SU-DHL-6 (cell line): ENCODE data around the gene NPAS3.

ENCODE experiments used
- H2AFZ ChIP-seq: fragments of 200-600 bp; sonication (generic); 2 replicates; pipeline ENCODE4 v1.6.1; 2014; ENCODE audit warnings: low read depth, mild to moderate bottlenecking, moderate library complexity, mixed read lengths, antibody characterized with exemption, low read length; ENCODE audit not compliant: severe bottlenecking
- H3F3A ChIP-seq: fragments of 200-600 bp; shearing (Covaris generic); 2 replicates; pipeline ENCODE4 v1.6.0; 2016; ENCODE audit warnings: antibody characterized with exemption, mild to moderate bottlenecking; ENCODE audit not compliant: insufficient read depth
- H3K27ac ChIP-seq: fragments of 200-600 bp; sonication (generic); 2 replicates; pipeline ENCODE4 v1.5.1; 2016; ENCODE audit warnings: low read depth, mild to moderate bottlenecking, low read length, moderate library complexity, mixed read lengths
- H3K27me3 ChIP-seq: fragments of 200-600 bp; sonication (generic), shearing (Covaris generic); 2 replicates; pipeline ENCODE4 v1.6.0; 2014; ENCODE audit warnings: mild to moderate bottlenecking, low read length
- H3K36me3 ChIP-seq: fragments of 200-600 bp; sonication (generic); 2 replicates; pipeline ENCODE4 v1.6.1; 2014; ENCODE audit warnings: mild to moderate bottlenecking, low read length, mixed read lengths
- H3K4me2 ChIP-seq: fragments of 300-600, 200-600 bp; shearing (Covaris generic), sonication (generic); 2 replicates; pipeline ENCODE4 v1.6.0; 2014; ENCODE audit warnings: low read length, low read depth, mild to moderate bottlenecking; ENCODE audit not compliant: poor library complexity, severe bottlenecking
- H3K4me3 ChIP-seq: fragments of 200-600 bp; sonication (generic); 2 replicates; pipeline ENCODE4 v1.5.1; 2014; ENCODE audit warnings: antibody characterized with exemption, low read length, mild to moderate bottlenecking, mixed read lengths; ENCODE audit not compliant: insufficient read depth, poor library complexity, severe bottlenecking
- H3K79me2 ChIP-seq: fragments of 200-600 bp; sonication (generic); 2 replicates; pipeline ENCODE4 v1.6.1; 2014; ENCODE audit warnings: mild to moderate bottlenecking, low read length, moderate library complexity; ENCODE audit not compliant: insufficient read depth
- H3K9ac ChIP-seq: fragments of 200-600 bp; sonication (generic); 2 replicates; pipeline ENCODE4 v1.7.0; 2014; ENCODE audit warnings: mild to moderate bottlenecking, low read length
- H3K9me2 ChIP-seq: fragments of 200-600 bp; sonication (generic); replicated peaks from 2 replicates; pipeline ENCODE4 v1.6.1; 2014; ENCODE audit warnings: low read length; ENCODE audit not compliant: insufficient read depth
- H3K9me3 ChIP-seq: fragments of 200-600 bp; sonication (generic); 2 replicates; pipeline ENCODE4 v1.6.1; 2014; ENCODE audit warnings: low read length, mixed read lengths; ENCODE audit not compliant: insufficient read depth
- H4K20me1 ChIP-seq: fragments of 200-600 bp; sonication (generic); 2 replicates; pipeline ENCODE4 v1.6.1; 2014; ENCODE audit warnings: low read depth, mild to moderate bottlenecking, antibody characterized with exemption, low read length, moderate library complexity, mixed read lengths
- CTCF ChIP-seq: fragments of 200-600 bp; sonication (generic); IDR thresholded peaks from one replicate; pipeline ENCODE4 v1.5.1; 2017; ENCODE audit warnings: antibody characterized with exemption, mild to moderate bottlenecking, low read length, moderate library complexity; ENCODE audit not compliant: insufficient read depth, poor library complexity, severe bottlenecking
- EZH2phosphoT487 ChIP-seq: fragments of 200-600 bp; sonication (generic), shearing (Covaris generic); conservative IDR thresholded peaks from 2 replicates; pipeline ENCODE4 v1.6.1; 2018; ENCODE audit warnings: mild to moderate bottlenecking, antibody characterized with exemption, low read length, moderate library complexity, mixed read lengths

The NPAS3 gene

GRCh38 chr14:33010495-33010894 lies 71.8 kb downstream of the NPAS3 start:
- H3K9me3 ChIP-seq, result no peaks in the 10 kb centered on the region
- H3K27me3 ChIP-seq, result no peaks in the 10 kb centered on the region
- no peak overlapping the region for H3K27ac ChIP-seq
- H3K9ac ChIP-seq, result no peak overlapping the region
- TF ChIP-seq CTCF (no peak), EZH2phosphoT487 (no peak)
- no peak overlapping the region for H2AFZ ChIP-seq
- H4K20me1 ChIP-seq, result no peaks in the 10 kb centered on the region
- H3K4me3 ChIP-seq, result no peak overlapping the region
- H3K79me2 ChIP-seq, result no peaks in the 10 kb centered on the region
- no peak overlapping the region for H3K4me2 ChIP-seq
- no peaks in the 10 kb centered on the region for H3F3A ChIP-seq
- H3K36me3 ChIP-seq, result no peaks in the 10 kb centered on the region
- 0 out of 2 replicates have a peak, but pooled peaks cover 3% of the 10 kb centered on the region for H3K9me2 ChIP-seq

DNA sequence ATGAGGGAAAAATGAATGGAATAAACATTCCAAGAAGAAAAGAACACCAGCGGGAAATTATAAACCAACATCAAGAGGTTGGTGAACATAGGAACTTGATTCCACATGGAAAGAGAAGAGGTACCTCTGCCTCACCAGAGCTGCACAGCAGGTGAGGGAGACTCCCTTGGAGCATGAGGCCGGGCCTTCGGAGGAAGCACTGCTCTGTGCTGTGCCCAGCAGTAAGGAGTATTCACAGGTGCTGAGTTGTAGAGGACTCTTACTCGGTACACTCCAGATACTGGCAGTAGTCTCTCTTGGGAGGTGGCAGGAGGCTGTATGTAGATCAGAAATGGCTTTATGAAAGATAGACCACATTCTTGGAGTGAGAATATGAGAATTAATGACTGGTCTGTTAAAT lies 76.0 kb downstream of the NPAS3 start:
- Histone ChIP-seq H3K9me2 (0 out of 2 replicates have a peak, but pooled peaks cover 3% of the 10 kb centered on the region), H3K9ac (no peak overlapping the region), H3K9me3 (no peaks in the 10 kb centered on the region), H3K4me2 (no peak overlapping the region), H2AFZ (no peak overlapping the region), H3K4me3 (no peak overlapping the region), H3K27ac (no peak overlapping the region), H4K20me1 (no peaks in the 10 kb centered on the region), H3K27me3 (no peaks in the 10 kb centered on the region), H3K36me3 (no peaks in the 10 kb centered on the region), H3K79me2 (no peaks in the 10 kb centered on the region), H3F3A (no peaks in the 10 kb centered on the region)
- TF ChIP-seq CTCF (no peak), EZH2phosphoT487 (no peak)

- Histone ChIP-seq H4K20me1 (no peaks in the 10 kb centered on the region), H3K27ac (no peak overlapping the region), H3K9me2 (0 out of 2 replicates have a peak, but pooled peaks cover 3% of the 10 kb centered on the region), H3K9me3 (no peaks in the 10 kb centered on the region), H3K4me2 (no peak overlapping the region), H3K36me3 (no peaks in the 10 kb centered on the region), H3K9ac (no peak overlapping the region), H3K27me3 (no peaks in the 10 kb centered on the region), H3F3A (no peaks in the 10 kb centered on the region), H3K79me2 (no peaks in the 10 kb centered on the region), H2AFZ (no peak overlapping the region), H3K4me3 (no peak overlapping the region)
- TF ChIP-seq CTCF (no peak), EZH2phosphoT487 (no peak)
Observed at GRCh38 chr14:33016613-33017012, 77.9 kb downstream of the NPAS3 start.

GRCh38 chr14:33017016-33017415 lies 78.3 kb downstream of the NPAS3 start:
- Histone ChIP-seq H3K9me2 (0 out of 2 replicates have a peak, but pooled peaks cover 3% of the 10 kb centered on the region), H3K27me3 (no peaks in the 10 kb centered on the region), H3F3A (no peaks in the 10 kb centered on the region), H4K20me1 (no peaks in the 10 kb centered on the region), H3K4me3 (no peak overlapping the region), H3K4me2 (no peak overlapping the region), H3K27ac (no peak overlapping the region), H3K36me3 (no peaks in the 10 kb centered on the region), H3K9me3 (no peaks in the 10 kb centered on the region), H3K9ac (no peak overlapping the region), H3K79me2 (no peaks in the 10 kb centered on the region), H2AFZ (no peak overlapping the region)
- TF ChIP-seq EZH2phosphoT487 (no peak), CTCF (no peak)
